ENCODE results near the gene EFCAB11.

The EFCAB11 gene

GRCh38 chr14:89771251-89771650, 183.3 kb downstream of the EFCAB11 start:
- DNase-seq (ENCODE audit: low read depth, low spot score) = no peak

DNA sequence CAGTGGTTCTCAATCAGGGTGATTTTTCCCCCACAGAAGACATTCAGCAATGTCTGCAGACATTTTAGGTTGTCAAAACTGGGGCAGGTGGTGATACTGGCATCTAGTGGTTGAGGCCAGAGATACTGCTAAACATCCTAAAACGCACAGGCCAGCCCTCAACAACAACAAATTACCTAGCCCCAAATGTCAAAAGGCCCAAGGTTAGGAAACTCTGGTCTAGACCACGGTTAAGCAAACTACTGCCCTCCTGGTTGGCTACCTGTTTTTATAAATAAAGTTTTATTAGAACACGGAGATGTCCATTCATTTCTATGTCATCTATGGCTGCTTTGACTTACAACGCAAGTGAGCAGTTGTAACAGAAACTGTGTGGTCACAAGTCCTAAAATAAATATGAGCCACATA, 186.7 kb downstream of the EFCAB11 start:
- DNase-seq (ENCODE audit: low read depth, low spot score) = peak; percentile 50

GRCh38 chr14:89767131-89767530, 187.4 kb downstream of the EFCAB11 start:
- DNase-seq (ENCODE audit: low read depth, low spot score) = no peak

DNA sequence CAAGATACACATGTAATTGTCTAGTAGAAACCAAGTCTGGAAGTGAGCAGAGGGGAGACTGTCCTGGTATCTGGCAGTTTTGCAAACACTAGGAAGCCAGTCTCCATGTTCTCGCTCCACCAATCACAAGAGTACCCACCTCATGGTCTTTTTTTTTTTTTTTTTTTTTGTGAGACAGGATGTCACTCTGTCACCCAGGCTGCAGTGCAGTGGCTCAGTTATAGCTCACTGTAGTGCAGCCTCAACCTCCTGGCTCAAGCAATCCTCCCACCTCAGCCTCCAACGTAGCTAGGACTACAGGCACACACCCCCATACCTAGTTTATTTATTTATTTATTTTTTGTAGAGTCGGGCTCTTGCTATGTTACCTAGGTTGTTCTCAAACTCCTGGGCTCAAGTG, 189.2 kb downstream of the EFCAB11 start:
- DNase-seq (ENCODE audit: low read depth, low spot score) = no peak

- DNase-seq (ENCODE audit: low read depth, low spot score) = no peak
These were observed 194.4 kb downstream of the EFCAB11 start for GRCh38 chr14:89760086-89760485.

GRCh38 chr14:89757313-89757939, 197.1 kb downstream of the EFCAB11 start:
- DNase-seq (ENCODE audit: low read depth, low spot score) = no peak

GRCh38 chr14:89755816-89756215, 198.7 kb downstream of the EFCAB11 start:
- DNase-seq (ENCODE audit: low read depth, low spot score) = no peak

DNA sequence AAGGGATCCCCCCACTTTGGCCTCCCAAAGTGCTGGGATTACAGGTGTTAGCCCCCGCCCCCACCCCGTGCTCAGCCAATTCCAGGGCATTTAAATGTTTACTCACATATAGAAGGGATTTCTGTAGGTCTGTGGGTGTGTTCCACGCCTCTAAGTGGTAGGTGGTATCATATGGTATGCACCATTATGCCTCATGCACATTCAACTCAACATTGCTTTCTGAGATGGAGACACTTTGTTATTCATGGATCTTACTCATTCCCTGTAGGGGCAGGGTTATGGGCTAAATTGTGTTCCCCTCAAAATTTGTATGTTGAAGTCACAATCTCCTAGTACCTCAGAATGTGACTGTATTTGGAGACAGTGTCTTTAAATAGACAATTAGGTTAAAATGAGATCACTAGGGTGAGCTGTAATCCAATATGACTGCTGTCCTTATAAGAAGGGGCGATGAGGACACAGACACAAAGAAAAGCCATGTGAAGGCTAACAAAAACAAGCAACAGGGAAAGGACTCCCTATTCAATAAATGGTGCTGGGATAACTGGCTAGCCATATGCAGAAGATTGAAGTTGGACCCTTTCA, 200.6 kb downstream of the EFCAB11 start:
- DNase-seq (ENCODE audit: low read depth, low spot score) = no peak

DNA sequence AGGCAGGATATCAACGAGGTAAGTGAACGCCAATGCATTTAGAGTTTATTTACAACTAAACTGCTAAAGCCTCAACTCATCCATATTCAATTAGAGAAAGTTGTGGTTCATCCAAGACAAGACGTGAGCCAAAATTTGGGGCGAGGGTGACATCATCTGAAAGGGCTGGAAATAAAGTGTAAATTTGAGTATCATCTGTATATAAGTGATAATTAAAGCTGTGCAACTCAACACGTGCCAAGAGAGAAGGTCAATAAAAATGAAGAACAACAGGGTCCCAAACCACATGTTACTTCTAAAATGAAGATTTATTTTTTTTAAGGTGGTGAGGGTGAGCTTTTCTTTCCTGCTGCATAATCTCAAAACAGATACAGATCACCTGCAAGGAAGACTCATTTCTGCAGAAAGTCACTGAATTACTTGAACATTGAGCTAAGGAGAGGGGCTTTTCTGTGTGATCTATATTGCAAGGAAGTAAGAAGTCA, 203.6 kb downstream of the EFCAB11 start:
- DNase-seq (ENCODE audit: low read depth, low spot score) = no peak

DNA sequence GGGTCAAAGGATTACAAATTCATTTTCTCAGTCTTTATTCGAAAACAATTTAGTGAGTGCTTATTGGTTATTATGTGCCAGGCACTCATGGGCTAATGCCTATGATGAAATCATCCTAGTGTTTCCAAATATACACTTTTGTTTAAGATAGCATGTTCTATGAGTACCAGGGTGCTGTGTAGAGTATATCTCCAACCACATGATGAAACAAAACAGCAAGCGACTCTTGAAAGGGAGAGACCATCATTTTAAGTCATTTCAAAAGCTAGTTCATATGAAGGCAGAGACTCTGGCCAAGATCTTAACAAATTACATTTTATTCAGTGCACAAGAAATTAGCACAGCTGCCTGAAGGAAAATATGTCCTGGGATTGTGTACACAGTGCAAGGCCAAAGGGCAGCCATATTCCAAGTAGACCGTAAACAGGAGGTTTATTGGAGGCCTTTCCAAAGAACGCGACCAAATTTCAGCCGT, 204.2 kb downstream of the EFCAB11 start:
- DNase-seq (ENCODE audit: low read depth, low spot score) = no peak

DNA sequence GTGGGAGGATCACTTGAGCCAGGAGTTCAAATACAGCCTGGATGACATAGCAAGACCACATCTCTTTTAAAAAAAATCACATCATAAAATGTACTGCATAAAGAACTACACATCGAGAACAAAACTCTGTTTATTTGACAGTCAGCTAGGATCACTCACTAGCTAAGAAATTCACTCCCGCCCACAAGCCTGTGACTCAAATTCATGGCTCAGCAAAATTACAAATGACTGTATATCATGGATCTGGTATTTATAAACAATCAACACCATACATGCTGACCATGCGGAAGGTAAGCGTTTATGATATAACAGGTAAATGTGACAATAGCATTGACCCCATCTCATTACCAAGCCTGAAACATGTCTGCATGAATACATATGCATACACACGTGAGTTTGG, 206.5 kb downstream of the EFCAB11 start:
- DNase-seq (ENCODE audit: low read depth, low spot score) = no peak

- DNase-seq (ENCODE audit: low read depth, low spot score) = no peak
These were observed 207.4 kb downstream of the EFCAB11 start for GRCh38 chr14:89747126-89747525.

DNA sequence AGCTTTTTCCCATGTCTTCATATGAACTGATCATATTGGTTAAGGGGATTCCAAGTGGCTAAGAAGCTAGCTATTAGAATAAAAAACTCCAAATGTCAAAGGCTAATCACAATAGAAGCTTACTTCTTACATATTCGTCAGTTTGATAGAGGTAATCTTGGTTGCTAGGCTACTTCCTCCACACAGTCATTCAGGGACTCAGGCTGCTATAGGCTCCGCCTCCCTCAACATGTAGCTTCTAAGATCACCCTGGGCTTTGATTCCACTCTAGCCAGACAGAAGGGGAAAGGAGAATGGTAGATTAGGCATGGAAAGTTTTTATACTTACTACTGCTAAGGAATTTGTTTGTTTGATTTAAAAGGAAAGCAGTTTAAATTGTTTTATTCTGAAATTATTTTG, 207.9 kb downstream of the EFCAB11 start:
- DNase-seq (ENCODE audit: low read depth, low spot score) = no peak

DNA sequence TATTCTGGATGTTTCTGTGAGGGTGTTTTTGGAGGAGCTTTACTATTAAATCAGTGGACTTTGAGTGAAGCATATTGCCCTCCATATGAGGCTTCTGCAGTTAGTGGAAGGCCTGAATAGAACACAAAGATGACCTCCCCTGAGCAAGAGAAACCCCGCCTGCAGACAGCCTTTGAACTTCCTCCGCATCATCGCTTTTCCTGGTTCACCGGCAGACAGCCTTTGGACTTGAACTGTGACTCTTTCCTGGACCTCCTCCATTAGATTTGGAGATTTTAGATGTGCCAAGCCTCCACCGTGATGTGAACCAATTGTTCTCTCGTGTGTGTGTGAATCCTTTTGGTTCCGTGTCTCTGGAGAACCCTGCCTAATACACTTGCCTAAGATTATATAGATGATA, 208.4 kb downstream of the EFCAB11 start:
- DNase-seq (ENCODE audit: low read depth, low spot score) = no peak
